Peyer's patch (tissue), 4 donors: ENCODE data around the gene CRX. TPM values are rescaled to one million over a fixed set of nuclear protein-coding genes. Genes with fewer than 3 reads are reported as not detected.
A peak's percentile ranks its signal among the peaks of the same experiment; 100 is the strongest.

Source experiments
- DNase-seq, 3 donors: peaks; one replicate each; pipeline ENCODE4 v3.0.0-alpha.2; 2017 to 2019
- H3K27ac ChIP-seq, 4 donors: fragments of 200-600 bp; sonication (generic); one replicate each; pipeline ENCODE4 v1.5.1; 2016 to 2019
- H3K27me3 ChIP-seq, 2 donors: fragments of 200-600 bp; sonication (generic); one replicate each; pipeline ENCODE4 v1.5.1; 2019
- H3K36me3 ChIP-seq, 3 donors: fragments of 200-600 bp; sonication (generic); one replicate each; pipeline ENCODE4 v1.5.1; 2016 to 2019
- H3K4me1 ChIP-seq, 4 donors: fragments of 200-600 bp; sonication (generic); one replicate each; pipeline ENCODE4 v1.5.1; 2016 to 2019
- H3K4me3 ChIP-seq, 4 donors: fragments of 200-600 bp; sonication (generic); 1 replicate in 3 of 4; 2 replicates in 1 of 4; pipeline ENCODE4 v1.5.1; 2016 to 2019; ENCODE audit warnings: mild to moderate bottlenecking in 1 of 4
- H3K9me3 ChIP-seq, 4 donors: fragments of 200-600 bp; sonication (generic); one replicate each; pipeline ENCODE4 v1.5.1; 2016 to 2019; ENCODE audit warnings: mild to moderate bottlenecking in 1 of 4
- CTCF ChIP-seq, 6 experiments: fragments of 450-650 bp in 4 of 6; fragments of 200-600 bp in 2 of 6; sonication (generic) in 1 of 6; IDR thresholded peaks; one replicate each; pipeline ENCODE4 v1.5.1; 2017 to 2019; ENCODE audit warnings: antibody characterized with exemption in 6 of 6, mild to moderate bottlenecking in 3 of 6, moderate library complexity in 1 of 6
- POLR2A ChIP-seq, 2 donors: fragments of 450-650 bp; IDR thresholded peaks; one replicate each; pipeline ENCODE4 v1.5.1; 2017; ENCODE audit warnings: antibody characterized with exemption in 2 of 2, mild to moderate bottlenecking in 2 of 2, moderate library complexity in 2 of 2
- small RNA-seq, 2 donors: library from RNA; depleted of rRNA; stranded (forward); fragments of <200 nt; gene quantifications; one replicate each; pipeline ENCODE3, GENCODE V24; 2016
- total RNA-seq, 4 donors: library from RNA; depleted of rRNA; stranded (reverse); fragments of >200 nt; gene quantifications; one replicate each; pipeline ENCODE4 v1.1.0, GENCODE V29; 2016

The CRX gene
- total RNA-seq, 4 donors from 2014 or later = not detected

- Histone ChIP-seq H3K9me3 (no peaks in the 10 kb centered on the region), H3K4me1 (peaks cover 0 to 8% (median 0%) of the 10 kb centered on the region in 4 donors), H3K27ac (peak overlapping the region in 3 of 4 donors; percentile 16 to 56 (median 41)), H3K27me3 (no peaks in the 10 kb centered on the region), H3K36me3 (no peaks in the 10 kb centered on the region), H3K4me3 (no peak overlapping the region)
- TF ChIP-seq CTCF (IDR thresholded peaks at IDR 0.05) = no peak
- peak in 1 of 2 donors; percentile 59 for TF ChIP-seq POLR2A (IDR thresholded peaks at IDR 0.05)
- DNase-seq = peak in 1 of 3 donors; percentile 58
Measured at GRCh38 chr19:47891923-47892666, 70.4 kb downstream of the CRX start.

Small RNA genes lying within 50 kb of the gene (small RNA-seq; reads per million reads assigned to genes)
- gene AC008745.1 = 0 reads per million in 2 donors

Other genes with a start within 250 kb of the CRX start
- not detected for gene ZNF541, start 248.8 kb upstream of the CRX start, total RNA-seq
- 10 to 100 TPM in 3 of 4 donors, 1 to 10 TPM in 1; 8.2 to 14.9 (median 13.3) TPM for gene BICRA, start 212.8 kb upstream of the CRX start, total RNA-seq
- gene EHD2, start 108.5 kb upstream of the CRX start, total RNA-seq = 100 to 1,000 TPM in 1 of 4 donors, 10 to 100 TPM in 3; 11.2 to 117 (median 23.0) TPM
- 100 to 1,000 TPM in 3 of 4 donors, 10 to 100 TPM in 1; 86.2 to 179 (median 159) TPM for gene NOP53, start 76.4 kb upstream of the CRX start, total RNA-seq
- gene SELENOW, start 43.2 kb upstream of the CRX start, total RNA-seq = 100 to 1,000 TPM; 247 to 321 (median 276) TPM
- gene TPRX1, start 17.4 kb upstream of the CRX start, total RNA-seq = not detected
- gene TPRX2, start 37.3 kb downstream of the CRX start, total RNA-seq = not detected
- 100 to 1,000 TPM in 1 of 4 donors, 10 to 100 TPM in 2, not detected in 1; 22.3 to 126 (median 55.8) TPM for gene SULT2A1, start 64.4 kb downstream of the CRX start, total RNA-seq
- gene BSPH1, start 170.2 kb downstream of the CRX start, total RNA-seq = not detected
- not detected for gene ELSPBP1, start 172.7 kb downstream of the CRX start, total RNA-seq
- gene CABP5, start 222.1 kb downstream of the CRX start, total RNA-seq = not detected